ENCODE measurements around the gene KBTBD3. TPM values are rescaled to one million over a fixed set of nuclear protein-coding genes. Genes with fewer than 3 reads are reported as not detected.

Gene KBTBD3
- total RNA-seq: 3.6 and 4.4 TPM in 2 replicates

DNA sequence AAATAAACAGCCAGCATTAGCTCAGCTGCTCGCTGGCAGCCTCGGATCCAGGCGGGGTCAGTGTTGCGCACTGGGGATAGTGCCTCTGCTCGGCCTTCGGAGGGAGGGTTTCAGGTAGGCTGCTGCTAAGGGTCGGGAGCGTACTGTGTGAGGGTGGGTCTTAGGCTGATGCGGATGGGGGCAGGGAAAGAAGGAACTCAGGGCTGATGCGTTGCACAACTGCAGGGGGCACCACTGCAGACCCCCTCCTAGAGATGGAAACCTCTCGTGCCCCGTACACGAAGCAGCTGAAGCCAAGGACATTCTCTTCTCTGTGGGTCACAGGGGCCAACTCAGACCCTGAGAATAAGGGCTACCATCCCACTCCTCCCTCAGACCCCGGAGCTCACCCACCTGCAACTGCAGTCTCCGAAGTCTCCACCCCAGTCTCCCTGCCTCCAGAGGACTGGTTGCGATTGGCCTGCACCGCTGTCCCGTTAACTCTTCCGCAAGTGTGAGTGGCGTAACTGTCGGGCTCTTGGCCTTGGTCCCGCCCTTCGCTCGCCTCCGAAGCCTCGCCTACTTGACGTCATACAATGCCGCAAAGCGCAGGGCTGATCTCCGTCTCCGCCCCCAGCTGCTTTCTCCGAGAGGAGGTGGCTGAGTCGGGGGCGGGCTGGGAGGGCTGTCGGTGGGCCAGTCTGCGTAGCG lies at the start of gene KBTBD3:
KBTBD3 (minus strand) TSS at position 429 of the 690 bp plus-strand sequence. CDS start 18,250 bp downstream, outside the sequence.

GRCh38 chr11:106077609-106078455 lies 685 bp upstream of the KBTBD3 start, which contains the start of gene AASDHPPT:
Gene AASDHPPT, plus strand, starts transcription at chr11:106077662. Its CDS starts 49 bp downstream, at chr11:106077711.

DNA sequence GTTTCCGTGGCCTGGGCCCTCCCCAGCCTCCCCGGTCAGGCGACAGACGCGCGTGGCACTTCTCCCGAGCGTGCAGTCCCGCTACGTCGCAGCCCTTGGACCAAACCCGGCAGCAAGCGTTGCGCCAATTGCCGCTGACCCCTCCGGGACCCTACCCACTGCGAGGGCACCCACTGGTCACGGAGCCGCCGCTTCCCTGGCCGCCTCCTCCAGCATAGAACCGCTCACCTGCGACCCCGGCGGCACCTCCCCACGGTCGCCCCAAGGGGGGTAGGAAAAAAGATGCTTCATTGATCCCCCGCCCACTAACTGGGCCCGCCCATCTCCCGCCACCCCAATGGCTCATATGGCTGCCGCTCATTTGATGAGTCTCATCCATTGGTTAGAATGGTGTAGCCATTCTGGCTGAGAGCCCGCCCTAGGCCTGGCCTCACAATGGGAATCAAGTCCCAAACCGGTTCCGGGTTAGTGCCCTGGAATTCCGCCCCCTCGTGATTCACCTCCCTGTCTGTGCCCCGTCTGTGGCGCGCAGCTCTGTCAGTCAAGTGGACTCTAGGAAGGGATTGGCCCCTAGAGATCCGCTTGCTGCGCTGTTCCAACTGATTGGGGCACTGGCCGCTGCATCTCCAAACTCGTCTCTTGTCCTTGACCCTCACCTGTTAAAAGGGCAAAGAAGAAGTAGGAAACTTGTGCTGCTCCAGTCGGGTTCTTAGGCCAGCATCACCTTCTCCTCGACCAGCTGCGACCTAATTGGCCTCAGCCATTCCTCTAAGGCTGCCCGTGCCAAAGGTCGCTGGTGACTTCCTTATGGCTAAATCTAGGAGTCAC lies 55.0 kb downstream of the KBTBD3 start, which contains the start of gene MSANTD4:
MSANTD4 (minus strand) TSS at position 274 of the 828 bp plus-strand sequence. CDS start 11,323 bp downstream, outside the sequence.

Other genes with a start within 250 kb of the KBTBD3 start
- 22.2 and 28.1 TPM in 2 replicates for gene MSANTD4, start 55.1 kb downstream of the KBTBD3 start, total RNA-seq
- gene AASDHPPT, start 315 bp upstream of the KBTBD3 start, total RNA-seq: 50.6 and 60.5 TPM in 2 replicates